Heart right ventricle (tissue), 16 donors: Measurements from ENCODE around the gene BAG5. TPM values are rescaled to one million over a fixed set of nuclear protein-coding genes. Genes with fewer than 3 reads are reported as not detected.
A peak's percentile ranks its signal among the peaks of the same experiment; 100 is the strongest.

Experiments
- ATAC-seq, 8 donors: fragments of 200-7000 bp; cut with Tn5 transposase; one replicate each; pipeline ENCODE4 v1.9.1; 2020; ENCODE audit warnings: mild to moderate bottlenecking in 8 of 8, moderate library complexity in 8 of 8, moderate number of reproducible peaks in 1 of 8
- DNase-seq, 2 donors: peaks; one replicate each; pipeline ENCODE4 v3.0.0-alpha.2; 2020
- H3K27ac ChIP-seq, 10 donors: fragments of 200-600 bp; sonication (generic) in 2 of 10; one replicate each; pipeline versions ENCODE4 v1.5.0 to v1.8.0; 2020 to 2022; ENCODE audit warnings: mild to moderate bottlenecking in 3 of 10
- H3K27me3 ChIP-seq, 7 donors: fragments of 200-600 bp; one replicate each; pipeline ENCODE4 v1.8.0; 2021 to 2022; ENCODE audit warnings: mild to moderate bottlenecking in 2 of 7
- H3K36me3 ChIP-seq, 9 donors: fragments of 200-600 bp; sonication (generic) in 1 of 9; one replicate each; pipeline versions ENCODE4 v1.5.0 to v1.8.0; 2020 to 2022; ENCODE audit warnings: mild to moderate bottlenecking in 2 of 9
- H3K4me1 ChIP-seq, 9 donors: fragments of 200-600 bp; sonication (generic) in 1 of 9; one replicate each; pipeline versions ENCODE4 v1.5.0 to v1.8.0; 2020 to 2022; ENCODE audit warnings: mild to moderate bottlenecking in 4 of 9
- H3K4me3 ChIP-seq, 10 donors: fragments of 200-600 bp; sonication (generic) in 2 of 10; one replicate each; pipeline versions ENCODE4 v1.5.0 to v1.8.0; 2020 to 2022; ENCODE audit warnings: mild to moderate bottlenecking in 7 of 10, moderate library complexity in 2 of 10
- H3K9me3 ChIP-seq, 11 donors: fragments of 200-600 bp in 10 of 11; sonication (generic) in 2 of 11; one replicate each; pipeline versions ENCODE4 v1.5.0 to v1.8.0; 2013 to 2022; ENCODE audit warnings: mild to moderate bottlenecking in 2 of 11, control low read depth in 1 of 11, moderate library complexity in 1 of 11
- CTCF ChIP-seq, 9 donors: fragments of 200-600 bp; sonication (generic) in 2 of 9; IDR thresholded peaks; one replicate each; pipeline versions ENCODE4 v1.5.0 to v1.8.0; 2021 to 2022; ENCODE audit warnings: antibody characterized with exemption in 9 of 9, mild to moderate bottlenecking in 5 of 9, moderate library complexity in 1 of 9
- WGBS, 2 donors: extraction: QIAGEN DNeasy Blood & Tissue Kit; methylation state at CpG; one replicate each; pipeline ENCODE4 v1.1.7; 2013; ENCODE audit warnings: inconsistent platforms in 1 of 2; 5-methylcytosine and 5-hydroxymethylcytosine counted together
- intact Hi-C, 10 donors: fragments of 100-400 bp; cut with DNase I; formaldehyde crosslinking; loops; one replicate each; pipeline versions ENCODE4 v1.11.1 to v1.14.2; 2022
- polyA plus RNA-seq, 2 donors: library from polyadenylated mRNA; stranded (reverse); fragments of 200-250 nt; gene quantifications; one replicate each; pipeline ENCODE4 v1.2.3, GENCODE V29; 2013
- total RNA-seq, 10 donors: library from RNA; stranded (reverse); fragmentation: NEBNext Ultra II Directional in 3 of 10; extraction: Animal tissue kit (Norgen Biotek cat#: 25700) in 3 of 10; gene quantifications; one replicate each; pipeline versions ENCODE4 v1.2.1 to v1.2.4, GENCODE V29; 2021 to 2023
- donor health status: Arrhythmogenic right ventricular cardiomyopathy.
- donor health status: ischemic (EF 13 %, LVEDD 7.1; RV severe dilation, severe dysfunction).
- donor health status: healthy with polysubstance abuse.
- donor health status: DM: no; HTN: yes; CAD: no.
- donor health status: DM: no; HTN: no; CAD: no.
- donor health status: ischemic (EF 25% LVEDD 6.9; RV normal size, moderate dysfunction).
- donor health status: ischemic (EF 25% LVEDD 5.7; RV mildly dilated, moderate dysfunction).
- donor health status: healthy.
- donor health status: DM: yes; HTN: yes; CAD: no.
- donor health status: Ischemic cardiomyopathy.
- donor health status: ischemic (EF 35%, LVEDD 5.7; RV mildly dilated, moderate dysfunction).
- donor health status: nonischemic (EF 11% LVEDD 7.7; RV severe dilation, severe dysfunction).
- donor health status: DM: yes; HTN: yes; CAD: no.
- donor health status: PGD.
- donor health status: ischemic (EF 29% LVEDD 5.4; RV normal size, mild dysfunction).
- donor health status: nonischemic (EF 23%, LVEDD 6.1; RV moderate dilation, normal function).

Gene BAG5
- total and polyA plus RNA-seq, 12 donors, result 5.0 to 19.7 (median 15.7) TPM

- intact Hi-C loops, result loop anchor here in 3 of 10 donors (10.0 kb wide), 3 partner anchors 123 to 413 kb away; no protein-coding TSS in a partner anchor
- peaks cover 10 to 88% (median 69%) of the 10 kb centered on the region in 9 donors for H3K4me1 ChIP-seq
- WGBS, 2 donors, result 8 to 9% methylated on average over 36 of the region's 36 CpGs
- peak overlapping the region; percentile 92 to 100 (median 99) for H3K4me3 ChIP-seq
- H3K27me3 ChIP-seq, result no peaks in the 10 kb centered on the region
- peak in 1 of 2 donors; percentile 71 for DNase-seq
- peaks cover 0 to 48% (median 17%) of the 10 kb centered on the region in 9 donors for H3K36me3 ChIP-seq
- peak overlapping the region; percentile 92 to 100 (median 98) for H3K27ac ChIP-seq
- TF ChIP-seq CTCF (IDR thresholded peaks at IDR 0.05), result no peak
- H3K9me3 ChIP-seq, result no peaks in the 10 kb centered on the region
- ATAC-seq, result peak; percentile 39 to 78 (median 62)
Observed at GRCh38 chr14:103561381-103562178, 877 bp downstream of the BAG5 start.

- H3K27me3 ChIP-seq, result no peaks in the 10 kb centered on the region
- H3K36me3 ChIP-seq, result peaks cover 0 to 49% (median 17%) of the 10 kb centered on the region in 9 donors
- no peaks in the 10 kb centered on the region for H3K9me3 ChIP-seq
- peak overlapping the region in 6 of 10 donors; percentile 97 to 100 (median 99) for H3K27ac ChIP-seq
- ATAC-seq (no peak), DNase-seq (no peak)
- H3K4me3 ChIP-seq, result peak overlapping the region in 5 of 10 donors; percentile 96 to 100 (median 99)
- intact Hi-C loops, result loop anchor here in 3 of 10 donors (10.0 kb wide), 3 partner anchors 124 to 414 kb away; no protein-coding TSS in a partner anchor
- H3K4me1 ChIP-seq, result peaks cover 10 to 88% (median 69%) of the 10 kb centered on the region in 9 donors
- WGBS, 2 donors, result 72 to 76% methylated on average over 8 of the region's 8 CpGs
- TF ChIP-seq CTCF (IDR thresholded peaks at IDR 0.05), result no peak
Observed at GRCh38 chr14:103560691-103561090, 1.8 kb downstream of the BAG5 start.

- Histone ChIP-seq H3K27me3 (no peaks in the 10 kb centered on the region), H3K9me3 (no peaks in the 10 kb centered on the region), H3K4me3 (no peak overlapping the region), H3K4me1 (peaks cover 10 to 89% (median 71%) of the 10 kb centered on the region in 9 donors), H3K27ac (peak overlapping the region in 7 of 10 donors; percentile 13 to 99 (median 93)), H3K36me3 (peaks cover 0 to 49% (median 17%) of the 10 kb centered on the region in 9 donors)
- no peak for TF ChIP-seq CTCF (IDR thresholded peaks at IDR 0.05)
- DNase-seq, result no peak
- intact Hi-C loops, result loop anchor here in 3 of 10 donors (10.0 kb wide), 3 partner anchors 125 to 415 kb away; no protein-coding TSS in a partner anchor
- 52 to 61% methylated on average over 9 of the region's 9 CpGs for WGBS, 2 donors
- ATAC-seq, result no peak
Observed at GRCh38 chr14:103559766-103560165, 2.7 kb downstream of the BAG5 start.

GRCh38 chr14:103558071-103558882 lies 4.2 kb downstream of the BAG5 start:
- H3K36me3 ChIP-seq, result peaks cover 0 to 49% (median 17%) of the 10 kb centered on the region in 9 donors
- TF ChIP-seq CTCF (IDR thresholded peaks at IDR 0.05), result no peak
- H3K9me3 ChIP-seq, result no peaks in the 10 kb centered on the region
- H3K4me1 ChIP-seq, result peaks cover 4 to 87% (median 67%) of the 10 kb centered on the region in 9 donors
- WGBS, 2 donors, result 79 to 82% methylated on average over 16 of the region's 16 CpGs
- intact Hi-C loops, result no loop called here
- H3K4me3 ChIP-seq, result no peak overlapping the region
- peak overlapping the region in 5 of 10 donors; percentile 20 to 99 (median 52) for H3K27ac ChIP-seq
- DNase-seq (no peak), ATAC-seq (peak in 1 of 8 donors; percentile 6)
- H3K27me3 ChIP-seq, result no peaks in the 10 kb centered on the region
